IPS DF 6.9 (cell line): ENCODE data around the gene RELCH.

Source experiments
- DNase-seq: peaks from one replicate; pipeline ENCODE4 v3.0.0-alpha.2; 2013; ENCODE audit warnings: low read depth, low spot score
- H3K27ac ChIP-seq: one replicate; pipeline ENCODE4 v1.5.1; 2013; ENCODE audit warnings: low read length, control low read depth
- H3K27me3 ChIP-seq: 2 replicates; pipeline ENCODE4 v1.6.1; 2013; ENCODE audit warnings: mild to moderate bottlenecking, low read length; ENCODE audit not compliant: control insufficient read depth, insufficient read depth
- H3K36me3 ChIP-seq: 2 replicates; pipeline ENCODE4 v1.6.1; 2013; ENCODE audit warnings: low read length; ENCODE audit not compliant: control insufficient read depth, insufficient read depth
- H3K4me1 ChIP-seq: 2 replicates; pipeline ENCODE4 v1.6.1; 2013; ENCODE audit warnings: low read length; ENCODE audit not compliant: control insufficient read depth, insufficient read depth
- H3K4me3 ChIP-seq: 2 replicates; pipeline ENCODE4 v1.5.1; 2013; ENCODE audit warnings: mild to moderate bottlenecking, low read length
- H3K9me3 ChIP-seq: 2 replicates; pipeline ENCODE4 v1.6.1; 2013; ENCODE audit warnings: low read length, inconsistent platforms; ENCODE audit not compliant: control insufficient read depth, insufficient read depth
- WGBS: extraction: QIAGEN DNeasy Blood & Tissue Kit; methylation state at CpG from one replicate; pipeline ENCODE4 v1.1.7; 2013; ENCODE audit warnings: mixed read lengths, missing lambda C conversion rate; ENCODE audit not compliant: insufficient read length, insufficient coverage; 5-methylcytosine and 5-hydroxymethylcytosine counted together

Gene RELCH

GRCh38 chr18:62209046-62209445 lies 22.0 kb downstream of the RELCH start:
- Histone ChIP-seq H3K27ac (no peak overlapping the region), H3K4me3 (no peak overlapping the region), H3K4me1 (no peaks in the 10 kb centered on the region), H3K9me3 (no peaks in the 10 kb centered on the region), H3K27me3 (no peaks in the 10 kb centered on the region), H3K36me3 (no peaks in the 10 kb centered on the region)
- DNase-seq: no peak

GRCh38 chr18:62210138-62210537 lies 23.1 kb downstream of the RELCH start:
- no peaks in the 10 kb centered on the region for H3K9me3 ChIP-seq

GRCh38 chr18:62211325-62211828 lies 24.3 kb downstream of the RELCH start:
- Histone ChIP-seq H3K9me3 (no peaks in the 10 kb centered on the region), H3K36me3 (no peaks in the 10 kb centered on the region; the same call in 1 of the 2 replicates), H3K27ac (no peak overlapping the region), H3K27me3 (no peaks in the 10 kb centered on the region), H3K4me1 (no peaks in the 10 kb centered on the region), H3K4me3 (no peak overlapping the region)
- no peak for DNase-seq

More at GRCh38 chr18:62210138-62210537, 23.1 kb downstream of the RELCH start:
- WGBS: no CpG with 5 or more reads among the region's 1 CpG
- Histone ChIP-seq H3K4me1 (no peaks in the 10 kb centered on the region), H3K4me3 (no peak overlapping the region), H3K27ac (no peak overlapping the region), H3K36me3 (no peaks in the 10 kb centered on the region; the same call in 1 of the 2 replicates), H3K27me3 (no peaks in the 10 kb centered on the region)
- DNase-seq: no peak

- WGBS: no CpG with 5 or more reads among the region's 1 CpG
- Histone ChIP-seq H3K9me3 (no peaks in the 10 kb centered on the region), H3K4me3 (no peak overlapping the region), H3K27ac (no peak overlapping the region), H3K4me1 (no peaks in the 10 kb centered on the region), H3K27me3 (no peaks in the 10 kb centered on the region), H3K36me3 (no peaks in the 10 kb centered on the region; the same call in 1 of the 2 replicates)
- no peak for DNase-seq
Measured at GRCh38 chr18:62214790-62215189, 27.7 kb downstream of the RELCH start.

- no peak overlapping the region for H3K4me3 ChIP-seq
- H3K27me3 ChIP-seq: no peaks in the 10 kb centered on the region
- no peaks in the 10 kb centered on the region for H3K4me1 ChIP-seq
- WGBS: no CpG with 5 or more reads among the region's 2 CpGs
- no peak overlapping the region for H3K27ac ChIP-seq
- no peaks in the 10 kb centered on the region for H3K36me3 ChIP-seq
- H3K9me3 ChIP-seq: no peaks in the 10 kb centered on the region
- no peak for DNase-seq
Measured at GRCh38 chr18:62224229-62224628, 37.2 kb downstream of the RELCH start.

GRCh38 chr18:62226047-62226446 lies 39.0 kb downstream of the RELCH start:
- 100% methylated on average over 1 of the region's 3 CpGs for WGBS

GRCh38 chr18:62236252-62236651 lies 49.2 kb downstream of the RELCH start:
- H3K27ac ChIP-seq: no peak overlapping the region
- no peaks in the 10 kb centered on the region for H3K27me3 ChIP-seq
- no CpG with 5 or more reads among the region's 1 CpG for whole genome bisulfite sequencing
- H3K4me1 ChIP-seq: no peaks in the 10 kb centered on the region
- peaks cover 2% of the 10 kb centered on the region; the same call in 1 of the 2 replicates for H3K36me3 ChIP-seq
- no peak for DNase-seq
- no peak overlapping the region for H3K4me3 ChIP-seq
- no peaks in the 10 kb centered on the region for H3K9me3 ChIP-seq

More at GRCh38 chr18:62226047-62226446, 39.0 kb downstream of the RELCH start:
- H3K4me3 ChIP-seq: no peak overlapping the region
- H3K27ac ChIP-seq: no peak overlapping the region
- no peaks in the 10 kb centered on the region for H3K27me3 ChIP-seq
- H3K36me3 ChIP-seq: no peaks in the 10 kb centered on the region
- DNase-seq: no peak
- H3K4me1 ChIP-seq: no peaks in the 10 kb centered on the region
- H3K9me3 ChIP-seq: no peaks in the 10 kb centered on the region

GRCh38 chr18:62239475-62239874 lies 52.4 kb downstream of the RELCH start:
- Histone ChIP-seq H3K36me3 (peaks cover 2% of the 10 kb centered on the region; the same call in 1 of the 2 replicates), H3K27me3 (no peaks in the 10 kb centered on the region), H3K27ac (no peak overlapping the region), H3K9me3 (no peaks in the 10 kb centered on the region), H3K4me3 (no peak overlapping the region), H3K4me1 (no peaks in the 10 kb centered on the region)
- no CpG with 5 or more reads among the region's 3 CpGs for WGBS
- DNase-seq: no peak

GRCh38 chr18:62242955-62243354 lies 55.9 kb downstream of the RELCH start:
- Histone ChIP-seq H3K4me3 (no peak overlapping the region), H3K27me3 (no peaks in the 10 kb centered on the region), H3K27ac (no peak overlapping the region), H3K9me3 (no peaks in the 10 kb centered on the region), H3K4me1 (no peaks in the 10 kb centered on the region), H3K36me3 (peaks cover 2% of the 10 kb centered on the region; the same call in 1 of the 2 replicates)
- WGBS: no CpG with 5 or more reads among the region's 1 CpG
- DNase-seq: no peak

GRCh38 chr18:62245177-62245576 lies 58.1 kb downstream of the RELCH start:
- Histone ChIP-seq H3K27me3 (no peaks in the 10 kb centered on the region), H3K27ac (no peak overlapping the region), H3K4me1 (no peaks in the 10 kb centered on the region), H3K4me3 (no peak overlapping the region), H3K36me3 (0 out of 2 replicates have a peak, but pooled peaks cover 2% of the 10 kb centered on the region), H3K9me3 (no peaks in the 10 kb centered on the region)
- no peak for DNase-seq
- WGBS: no CpG with 5 or more reads among the region's 8 CpGs

GRCh38 chr18:62245699-62246098 lies 58.6 kb downstream of the RELCH start:
- WGBS: no CpG with 5 or more reads among the region's 1 CpG
- Histone ChIP-seq H3K4me3 (no peak overlapping the region), H3K36me3 (0 out of 2 replicates have a peak, but pooled peaks cover 2% of the 10 kb centered on the region), H3K27ac (no peak overlapping the region), H3K4me1 (no peaks in the 10 kb centered on the region), H3K27me3 (no peaks in the 10 kb centered on the region), H3K9me3 (no peaks in the 10 kb centered on the region)
- no peak for DNase-seq
